Measurements from ENCODE around the gene SARDH. TPM values are rescaled to one million over a fixed set of nuclear protein-coding genes. Genes with fewer than 3 reads are reported as not detected.
A peak's percentile ranks its signal among the peaks of the same experiment; 100 is the strongest.

Gene SARDH
- total RNA-seq, 2 donors from 2014 or later: 8.4 to 11.2 TPM

DNA sequence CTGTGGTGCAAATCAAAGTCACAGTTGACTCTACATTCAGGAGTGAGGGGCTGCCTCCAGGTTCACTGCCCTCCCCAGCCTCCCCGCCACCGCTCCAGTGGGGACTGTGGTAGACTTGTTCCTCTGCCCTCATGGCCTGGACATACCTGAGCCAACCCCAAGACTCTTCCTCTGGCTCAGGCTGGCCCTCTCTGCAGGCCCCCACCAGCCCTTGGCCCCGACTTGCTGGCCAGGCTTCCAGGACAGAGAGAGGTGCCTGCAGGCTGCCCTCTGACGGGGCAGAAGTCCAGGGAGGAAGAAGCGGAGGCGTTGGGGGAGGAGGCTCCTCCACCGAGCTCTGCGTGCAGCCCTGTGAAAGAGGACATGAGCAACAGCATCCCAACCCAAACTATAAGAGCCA lies 2.8 kb upstream of the SARDH start:
- H3K27ac Mint-ChIP-seq: no peak overlapping the region
- TF ChIP-seq, protein P1, sequence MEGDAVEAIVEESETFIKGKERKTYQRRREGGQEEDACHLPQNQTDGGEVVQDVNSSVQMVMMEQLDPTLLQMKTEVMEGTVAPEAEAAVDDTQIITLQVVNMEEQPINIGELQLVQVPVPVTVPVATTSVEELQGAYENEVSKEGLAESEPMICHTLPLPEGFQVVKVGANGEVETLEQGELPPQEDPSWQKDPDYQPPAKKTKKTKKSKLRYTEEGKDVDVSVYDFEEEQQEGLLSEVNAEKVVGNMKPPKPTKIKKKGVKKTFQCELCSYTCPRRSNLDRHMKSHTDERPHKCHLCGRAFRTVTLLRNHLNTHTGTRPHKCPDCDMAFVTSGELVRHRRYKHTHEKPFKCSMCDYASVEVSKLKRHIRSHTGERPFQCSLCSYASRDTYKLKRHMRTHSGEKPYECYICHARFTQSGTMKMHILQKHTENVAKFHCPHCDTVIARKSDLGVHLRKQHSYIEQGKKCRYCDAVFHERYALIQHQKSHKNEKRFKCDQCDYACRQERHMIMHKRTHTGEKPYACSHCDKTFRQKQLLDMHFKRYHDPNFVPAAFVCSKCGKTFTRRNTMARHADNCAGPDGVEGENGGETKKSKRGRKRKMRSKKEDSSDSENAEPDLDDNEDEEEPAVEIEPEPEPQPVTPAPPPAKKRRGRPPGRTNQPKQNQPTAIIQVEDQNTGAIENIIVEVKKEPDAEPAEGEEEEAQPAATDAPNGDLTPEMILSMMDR (conservative IDR thresholded peaks at IDR 0.05): no peak
- Histone ChIP-seq H3K27ac (ENCODE audit: low read depth, low read length) (no peak overlapping the region), H3K4me3 (ENCODE audit: low read length) (no peak overlapping the region), H3K4me1 (ENCODE audit: control insufficient read depth, insufficient read depth, low read length) (peaks cover 2% of the 10 kb centered on the region), H3K27me3 (ENCODE audit: control insufficient read depth, insufficient read depth, low read length, poor library complexity, severe bottlenecking) (no peaks in the 10 kb centered on the region), H3K9me3 (ENCODE audit: control insufficient read depth, low read length) (no peaks in the 10 kb centered on the region), H3K9ac (ENCODE audit: extremely low read depth, low read length, poor library complexity, severe bottlenecking) (no peak overlapping the region), H3K36me3 (ENCODE audit: control insufficient read depth, insufficient read depth, low read length) (no peaks in the 10 kb centered on the region)
- 83 to 93% methylated on average over 2 to 8 of the region's 8 CpGs for WGBS, 2 experiments (ENCODE audit: insufficient coverage in 1 of 2, insufficient read length in 1 of 2)
- no peak for DNase-seq
- H3K4me1 Mint-ChIP-seq: peaks cover 2% of the 10 kb centered on the region
- H3K4me3 Mint-ChIP-seq: no peak overlapping the region
- H3K27me3 Mint-ChIP-seq (ENCODE audit: insufficient read depth): no peaks in the 10 kb centered on the region
- peaks cover 5% of the 10 kb centered on the region for H3K9me3 Mint-ChIP-seq
- no peaks in the 10 kb centered on the region for H3K36me3 Mint-ChIP-seq (ENCODE audit: low read depth)

DNA sequence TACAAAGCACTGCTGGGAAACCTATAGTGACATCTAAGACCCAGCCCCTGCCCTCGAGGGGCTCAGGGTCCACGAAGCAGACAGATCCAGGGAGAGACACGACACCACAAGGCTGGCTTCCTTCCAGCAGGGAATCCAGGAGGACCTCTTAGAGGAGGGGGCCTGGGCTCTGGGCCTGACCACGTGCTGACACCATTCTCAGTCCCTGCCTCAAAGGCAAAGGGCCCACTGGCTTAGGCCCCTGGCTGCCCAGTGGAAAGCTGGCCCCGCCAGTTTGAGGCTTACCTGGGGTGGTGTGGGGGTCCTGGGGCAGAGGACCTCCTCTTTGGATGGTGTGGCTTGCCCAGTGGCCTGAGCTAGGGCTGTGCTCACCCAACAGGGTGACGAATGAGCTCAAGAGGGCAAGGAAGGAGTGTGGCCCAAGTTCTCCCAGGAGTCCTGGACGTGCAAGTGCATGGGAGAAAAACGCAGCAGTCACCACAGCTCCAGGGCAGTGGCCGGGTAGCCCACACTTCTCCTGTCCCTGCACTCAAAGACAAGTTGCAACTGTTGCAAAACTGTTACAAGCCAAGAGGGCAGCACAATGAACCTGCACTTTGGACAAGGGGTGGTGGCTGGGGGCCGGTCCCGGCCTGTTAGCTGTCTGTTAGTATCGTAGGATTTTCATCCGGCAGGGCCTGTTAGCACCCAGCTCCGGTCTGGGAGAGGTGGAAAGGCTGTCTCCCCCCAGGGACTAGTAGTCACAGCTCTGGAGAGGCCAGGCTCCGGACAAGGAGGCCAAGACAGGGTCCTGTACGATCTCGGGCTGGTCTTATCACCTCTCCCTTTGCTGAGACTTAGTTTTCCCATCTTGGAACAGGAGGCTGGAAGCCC lies 1.5 kb upstream of the SARDH start:
- Histone ChIP-seq H3K36me3 (ENCODE audit: control insufficient read depth, insufficient read depth, low read length) (no peaks in the 10 kb centered on the region), H3K27ac (ENCODE audit: low read depth, low read length) (no peak overlapping the region), H3K9me3 (ENCODE audit: control insufficient read depth, low read length) (no peaks in the 10 kb centered on the region), H3K4me3 (ENCODE audit: low read length) (no peak overlapping the region), H3K4me1 (ENCODE audit: control insufficient read depth, insufficient read depth, low read length) (peaks cover 2% of the 10 kb centered on the region), H3K27me3 (ENCODE audit: control insufficient read depth, insufficient read depth, low read length, poor library complexity, severe bottlenecking) (no peaks in the 10 kb centered on the region), H3K9ac (ENCODE audit: extremely low read depth, low read length, poor library complexity, severe bottlenecking) (no peak overlapping the region)
- peaks cover 3% of the 10 kb centered on the region for H3K9me3 Mint-ChIP-seq
- TF ChIP-seq, protein P1 (conservative IDR thresholded peaks at IDR 0.05): no peak
- no peaks in the 10 kb centered on the region for H3K36me3 Mint-ChIP-seq (ENCODE audit: low read depth)
- DNase-seq: no peak
- no peaks in the 10 kb centered on the region for H3K27me3 Mint-ChIP-seq (ENCODE audit: insufficient read depth)
- H3K4me1 Mint-ChIP-seq: peaks cover 5% of the 10 kb centered on the region
- no peak overlapping the region for H3K27ac Mint-ChIP-seq
- WGBS, 2 experiments (ENCODE audit: insufficient coverage in 1 of 2, insufficient read length in 1 of 2): 89 to 92% methylated on average over 13 to 17 of the region's 17 CpGs
- no peak overlapping the region for H3K4me3 Mint-ChIP-seq

DNA sequence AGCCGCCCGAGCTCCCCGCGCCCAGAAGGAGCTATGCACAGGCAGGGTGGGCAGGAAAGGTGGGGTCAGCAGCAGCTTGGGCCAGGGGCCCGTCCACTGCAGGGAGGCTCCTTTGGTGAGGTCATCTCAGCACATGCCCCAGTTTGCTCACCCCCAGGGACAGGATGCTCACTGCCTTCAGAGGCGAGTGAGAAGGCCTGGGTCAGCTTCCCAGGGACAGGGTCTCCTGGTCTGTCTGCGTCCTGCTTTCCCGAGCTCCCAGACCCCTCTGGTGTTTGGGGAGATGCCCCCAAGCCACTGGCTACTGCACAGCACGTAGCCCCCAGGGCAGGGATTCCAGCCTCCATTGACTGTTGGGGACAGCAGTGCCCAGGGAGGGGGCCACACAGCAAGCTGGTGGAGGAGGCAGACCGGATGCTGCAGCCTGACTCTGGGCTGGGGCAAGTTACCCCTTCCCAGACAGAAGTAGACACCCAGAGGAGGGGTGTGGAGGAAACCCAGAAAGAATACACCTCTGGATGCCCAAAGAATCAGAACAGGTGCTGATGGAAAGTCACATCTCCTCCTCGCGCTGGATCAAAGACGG lies 581 bp upstream of the SARDH start:
- peak overlapping the region; percentile 48 for H3K4me3 Mint-ChIP-seq
- TF ChIP-seq, protein P1 (conservative IDR thresholded peaks at IDR 0.05): no peak

More for the DNA sequence above, 581 bp upstream of the SARDH start:
- Mint-ChIP-seq H3K4me1 (peaks cover 5% of the 10 kb centered on the region), H3K36me3 (ENCODE audit: low read depth) (no peaks in the 10 kb centered on the region), H3K27ac (no peak overlapping the region), H3K27me3 (ENCODE audit: insufficient read depth) (no peaks in the 10 kb centered on the region), H3K9me3 (no peaks in the 10 kb centered on the region)
- Histone ChIP-seq H3K27me3 (ENCODE audit: control insufficient read depth, insufficient read depth, low read length, poor library complexity, severe bottlenecking) (no peaks in the 10 kb centered on the region), H3K4me1 (ENCODE audit: control insufficient read depth, insufficient read depth, low read length) (peaks cover 2% of the 10 kb centered on the region), H3K9me3 (ENCODE audit: control insufficient read depth, low read length) (no peaks in the 10 kb centered on the region), H3K36me3 (ENCODE audit: control insufficient read depth, insufficient read depth, low read length) (no peaks in the 10 kb centered on the region), H3K4me3 (ENCODE audit: low read length) (no peak overlapping the region), H3K9ac (ENCODE audit: extremely low read depth, low read length, poor library complexity, severe bottlenecking) (no peak overlapping the region), H3K27ac (ENCODE audit: low read depth, low read length) (peak overlapping the region; percentile 11)
- no peak for DNase-seq
- whole genome bisulfite sequencing, 2 experiments (ENCODE audit: insufficient coverage in 1 of 2, insufficient read length in 1 of 2): 87 to 90% methylated on average over 10 to 13 of the region's 13 CpGs

Data from endodermal cell (in vitro differentiated cells).